HUDEP-2 (cell line): Measurements from ENCODE around the gene TUBA1A.
"Not testable (repeated sequence)": the region's sequence is repeated elsewhere in the genome, so short reads cannot be mapped to it uniquely, and the experiment has no call there.

Experiments used
- DNase-seq, 76 experiments: peaks; one replicate each; lab custom pipeline; 2025; ENCODE audit not compliant: unreplicated experiment in 76 of 76; lab: John Stamatoyannopoulos, UW

The TUBA1A gene

GRCh38 chr12:49160399-49160798 lies 28.5 kb downstream of the TUBA1A start:
- DNase-seq, result peak in 1 of 76 experiments; percentile 2

GRCh38 chr12:49154221-49154620 lies 34.7 kb downstream of the TUBA1A start:
- DNase-seq, result no peak

GRCh38 chr12:49147384-49147783 lies 41.5 kb downstream of the TUBA1A start:
- no peak for DNase-seq

DNA sequence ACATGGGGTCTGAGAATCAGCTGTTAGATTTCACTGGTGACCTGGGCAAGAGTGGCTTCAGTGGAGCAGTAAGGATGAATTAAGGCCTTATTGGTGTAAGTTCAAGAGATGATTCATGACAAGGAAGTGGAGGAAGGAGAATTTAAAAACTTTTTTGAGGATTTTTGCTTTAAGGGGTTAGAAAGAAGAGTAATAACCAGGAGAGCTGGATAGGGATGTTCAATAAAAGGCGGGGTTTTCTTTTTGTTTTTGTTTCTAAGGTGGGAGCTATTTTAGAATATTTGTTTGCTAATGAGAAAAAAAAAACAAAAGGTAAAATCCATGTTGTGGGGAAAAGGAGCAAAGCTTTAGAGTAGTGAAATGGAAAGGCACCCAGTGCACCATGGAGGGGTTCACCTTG lies 42.5 kb downstream of the TUBA1A start:
- no peak for DNase-seq

- DNase-seq, result no peak
Observed at GRCh38 chr12:49144384-49144783, 44.5 kb downstream of the TUBA1A start.

- no peak for DNase-seq
Observed at GRCh38 chr12:49138999-49139398, 49.9 kb downstream of the TUBA1A start.

DNA sequence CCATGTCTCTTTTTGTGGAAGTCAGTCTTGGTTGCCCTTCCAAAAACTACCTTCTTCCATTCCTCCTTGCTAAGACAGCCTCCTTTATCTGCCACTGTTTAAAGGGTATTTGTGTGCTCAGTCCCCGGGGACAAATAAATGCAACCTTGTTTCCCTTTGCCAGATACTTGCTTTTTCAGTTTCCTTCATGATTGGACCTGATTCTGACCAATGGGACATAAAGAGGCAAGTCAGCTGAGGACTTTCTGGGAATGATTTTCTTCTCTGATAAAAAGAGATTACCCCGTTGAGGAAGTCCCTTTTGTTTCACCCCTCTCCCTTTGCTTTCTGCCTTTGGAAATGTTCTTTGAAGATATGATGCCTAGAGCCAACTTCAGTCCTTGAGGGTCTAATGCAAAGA lies 50.3 kb downstream of the TUBA1A start:
- DNase-seq, result peak in 6 of 76 experiments; percentile 12 to 26 (median 18)

DNA sequence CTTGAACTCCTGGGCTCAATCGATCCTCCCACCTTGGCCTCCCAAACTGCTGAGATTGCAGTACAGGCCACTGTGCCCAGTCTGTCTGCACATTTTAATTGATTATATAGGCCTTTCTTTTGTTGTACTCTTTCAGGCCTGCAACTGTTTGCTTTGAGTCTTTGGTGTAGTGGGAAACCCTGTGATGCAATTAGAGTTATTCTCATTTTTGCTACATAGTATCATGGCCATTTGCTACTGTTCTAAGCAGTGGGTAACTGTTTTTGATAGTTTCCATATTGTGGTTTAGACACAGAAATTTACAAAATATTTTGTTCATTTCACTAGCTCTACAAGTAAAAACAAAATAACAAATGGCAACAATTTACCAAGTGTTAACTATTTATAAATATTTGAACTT lies 51.4 kb downstream of the TUBA1A start:
- no peak for DNase-seq

DNA sequence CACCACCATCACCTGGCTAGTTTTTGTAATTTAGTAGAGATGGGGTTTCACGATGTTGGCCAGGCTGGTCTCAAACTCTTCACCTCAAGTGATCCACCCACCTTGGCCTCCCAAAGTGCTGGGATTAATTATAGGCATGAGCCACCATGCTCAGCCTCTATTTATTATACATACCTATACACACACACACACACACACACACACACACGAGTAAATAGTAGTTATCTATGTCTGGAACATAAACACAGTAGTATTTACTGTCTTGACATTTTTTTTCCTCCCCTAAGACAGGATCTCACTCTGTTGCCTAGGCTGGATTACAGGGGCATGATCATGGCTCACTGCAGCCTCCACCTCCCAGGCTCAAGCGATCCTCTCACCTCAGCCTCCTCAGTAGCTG lies 51.9 kb downstream of the TUBA1A start:
- DNase-seq, result not testable (repeated sequence)
